WERI-Rb-1 (cell line): Measurements from ENCODE around the gene SUN5.

Experiments
- DNase-seq: peaks from one replicate; pipeline ENCODE4 v3.0.0-alpha.2; 2020
- H3K27ac ChIP-seq: fragments of 250-450 bp; sonication (Bioruptor Pico); 2 replicates; pipeline ENCODE4 v1.5.1; 2020; ENCODE audit warnings: mild to moderate bottlenecking, moderate library complexity
- H3K27me3 ChIP-seq: fragments of 250-450 bp; sonication (Bioruptor Pico); 2 replicates; pipeline ENCODE4 v1.5.1; 2021; ENCODE audit warnings: mild to moderate bottlenecking, low read depth, moderate library complexity; ENCODE audit not compliant: insufficient read depth, severe bottlenecking
- H3K36me3 ChIP-seq: fragments of 250-450 bp; sonication (Bioruptor Pico); 2 replicates; pipeline ENCODE4 v1.5.1; 2020; ENCODE audit warnings: mild to moderate bottlenecking, moderate library complexity
- H3K4me3 ChIP-seq: 2 replicates; pipeline ENCODE4 v1.5.1; 2011; ENCODE audit warnings: low read depth, mild to moderate bottlenecking, control low read depth, low read length
- H3K9me3 ChIP-seq: fragments of 250-450 bp; sonication (Bioruptor Pico); 2 replicates; pipeline ENCODE4 v1.5.1; 2021; ENCODE audit warnings: mild to moderate bottlenecking, moderate library complexity; ENCODE audit not compliant: severe bottlenecking
- TF ChIP-seq, protein P1 (sequence below): IDR thresholded peaks from 2 replicates; pipeline ENCODE4 v1.5.1; 2011; ENCODE audit warnings: low read depth, mild to moderate bottlenecking, control low read depth, inconsistent platforms, low read length

SUN5 gene

DNA sequence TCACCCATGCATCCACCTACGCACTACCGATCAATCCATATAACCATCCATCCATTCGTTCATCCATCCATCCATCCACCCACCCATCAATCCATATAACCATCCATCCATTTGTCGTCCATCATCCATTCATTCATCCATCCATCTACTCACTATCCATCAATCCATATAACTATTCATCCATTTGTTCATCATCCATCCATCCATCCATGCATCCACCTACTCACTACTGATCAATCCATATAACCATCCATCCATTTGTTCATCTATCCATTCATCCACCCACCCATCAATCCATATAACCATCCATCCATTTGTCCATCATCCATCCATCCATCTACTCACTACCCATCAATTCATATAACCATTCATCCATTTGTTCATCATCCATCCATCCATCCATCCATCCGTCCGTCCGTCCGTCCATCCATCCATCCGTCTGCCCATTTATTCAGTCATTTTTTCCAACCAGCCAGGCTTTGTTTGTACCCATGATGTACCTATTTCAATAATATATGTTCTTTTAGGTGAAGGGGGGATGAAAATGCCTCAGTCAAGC lies 21.2 kb upstream of the SUN5 start:
- Histone ChIP-seq H3K27ac (no peak overlapping the region), H3K27me3 (no peaks in the 10 kb centered on the region), H3K4me3 (no peak overlapping the region), H3K36me3 (no peaks in the 10 kb centered on the region), H3K9me3 (no peaks in the 10 kb centered on the region)
- no peak for DNase-seq
- TF ChIP-seq, protein P1, sequence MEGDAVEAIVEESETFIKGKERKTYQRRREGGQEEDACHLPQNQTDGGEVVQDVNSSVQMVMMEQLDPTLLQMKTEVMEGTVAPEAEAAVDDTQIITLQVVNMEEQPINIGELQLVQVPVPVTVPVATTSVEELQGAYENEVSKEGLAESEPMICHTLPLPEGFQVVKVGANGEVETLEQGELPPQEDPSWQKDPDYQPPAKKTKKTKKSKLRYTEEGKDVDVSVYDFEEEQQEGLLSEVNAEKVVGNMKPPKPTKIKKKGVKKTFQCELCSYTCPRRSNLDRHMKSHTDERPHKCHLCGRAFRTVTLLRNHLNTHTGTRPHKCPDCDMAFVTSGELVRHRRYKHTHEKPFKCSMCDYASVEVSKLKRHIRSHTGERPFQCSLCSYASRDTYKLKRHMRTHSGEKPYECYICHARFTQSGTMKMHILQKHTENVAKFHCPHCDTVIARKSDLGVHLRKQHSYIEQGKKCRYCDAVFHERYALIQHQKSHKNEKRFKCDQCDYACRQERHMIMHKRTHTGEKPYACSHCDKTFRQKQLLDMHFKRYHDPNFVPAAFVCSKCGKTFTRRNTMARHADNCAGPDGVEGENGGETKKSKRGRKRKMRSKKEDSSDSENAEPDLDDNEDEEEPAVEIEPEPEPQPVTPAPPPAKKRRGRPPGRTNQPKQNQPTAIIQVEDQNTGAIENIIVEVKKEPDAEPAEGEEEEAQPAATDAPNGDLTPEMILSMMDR, result no peak

DNA sequence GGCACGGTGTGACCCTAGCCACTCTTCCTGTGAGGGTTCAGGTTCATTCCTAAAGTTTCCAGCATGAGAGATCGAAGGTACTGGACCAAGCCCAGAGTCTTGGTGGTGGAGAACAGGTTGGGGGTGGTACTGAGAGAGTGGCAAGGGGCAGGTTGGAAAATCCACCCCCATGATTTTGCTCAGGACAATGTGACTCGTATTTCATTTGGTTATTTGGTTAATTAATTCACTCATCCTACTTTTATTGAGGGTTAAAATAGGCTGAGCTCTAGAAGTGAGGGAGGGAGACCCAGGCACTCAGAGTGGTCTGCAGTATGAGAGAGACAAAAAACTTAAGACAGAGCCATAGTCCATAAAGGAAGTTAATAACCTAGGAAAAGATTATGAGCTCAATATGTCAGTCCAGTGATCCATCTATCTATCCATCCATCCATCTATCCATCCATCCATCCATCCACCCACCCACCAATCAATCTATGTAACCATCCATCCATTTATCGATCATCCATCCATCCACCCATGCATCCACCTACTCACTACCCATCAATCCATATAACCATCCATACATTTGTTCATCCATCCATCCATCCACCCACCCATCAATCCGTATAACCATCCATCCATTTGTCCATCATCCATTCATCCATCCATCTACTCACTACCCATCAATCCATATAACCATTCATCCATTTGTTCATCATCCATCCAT lies 20.5 kb upstream of the SUN5 start:
- H3K9me3 ChIP-seq, result no peaks in the 10 kb centered on the region
- TF ChIP-seq, protein P1, result no peak
- no peaks in the 10 kb centered on the region for H3K27me3 ChIP-seq
- H3K27ac ChIP-seq, result no peak overlapping the region
- H3K4me3 ChIP-seq, result no peak overlapping the region
- H3K36me3 ChIP-seq, result no peaks in the 10 kb centered on the region
- DNase-seq, result no peak

DNA sequence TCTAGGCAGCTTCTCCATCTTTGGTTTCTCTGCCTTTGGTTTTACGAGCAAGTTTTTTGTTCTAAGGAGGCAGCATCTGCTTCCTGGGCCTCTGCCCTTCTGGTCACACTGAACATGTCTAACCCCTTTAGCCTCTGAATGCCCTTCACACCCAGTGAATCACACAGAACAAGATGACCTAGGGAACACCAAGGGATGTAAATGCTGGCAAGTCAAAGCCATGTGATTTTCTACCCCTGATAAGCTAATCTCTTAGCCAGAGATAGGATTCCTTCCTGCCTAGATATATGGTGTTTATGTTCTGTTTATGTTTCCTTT lies 20.0 kb upstream of the SUN5 start:
- Histone ChIP-seq H3K36me3 (no peaks in the 10 kb centered on the region), H3K9me3 (no peaks in the 10 kb centered on the region), H3K27me3 (no peaks in the 10 kb centered on the region), H3K4me3 (no peak overlapping the region), H3K27ac (no peak overlapping the region)
- DNase-seq, result no peak
- TF ChIP-seq, protein P1, result no peak

GRCh38 chr20:33023439-33024242 lies 19.4 kb upstream of the SUN5 start:
- Histone ChIP-seq H3K4me3 (no peak overlapping the region), H3K27ac (no peak overlapping the region), H3K36me3 (no peaks in the 10 kb centered on the region), H3K27me3 (no peaks in the 10 kb centered on the region), H3K9me3 (no peaks in the 10 kb centered on the region)
- TF ChIP-seq, protein P1, result no peak
- no peak for DNase-seq

GRCh38 chr20:33022694-33023438 lies 18.6 kb upstream of the SUN5 start:
- Histone ChIP-seq H3K4me3 (no peak overlapping the region), H3K27ac (no peak overlapping the region), H3K27me3 (no peaks in the 10 kb centered on the region), H3K9me3 (no peaks in the 10 kb centered on the region), H3K36me3 (no peaks in the 10 kb centered on the region)
- TF ChIP-seq, protein P1, result no peak
- no peak for DNase-seq
